HG02852 (cell line): Measurements from ENCODE around the gene DOLK.

Source experiments
- ATAC-seq: cut with Tn5 transposase; IDR thresholded peaks from one replicate; pipeline ENCODE4 v1.9.1; 2021; ENCODE audit warnings: mild to moderate bottlenecking, moderate library complexity; ENCODE audit not compliant: unreplicated experiment

The DOLK gene

DNA sequence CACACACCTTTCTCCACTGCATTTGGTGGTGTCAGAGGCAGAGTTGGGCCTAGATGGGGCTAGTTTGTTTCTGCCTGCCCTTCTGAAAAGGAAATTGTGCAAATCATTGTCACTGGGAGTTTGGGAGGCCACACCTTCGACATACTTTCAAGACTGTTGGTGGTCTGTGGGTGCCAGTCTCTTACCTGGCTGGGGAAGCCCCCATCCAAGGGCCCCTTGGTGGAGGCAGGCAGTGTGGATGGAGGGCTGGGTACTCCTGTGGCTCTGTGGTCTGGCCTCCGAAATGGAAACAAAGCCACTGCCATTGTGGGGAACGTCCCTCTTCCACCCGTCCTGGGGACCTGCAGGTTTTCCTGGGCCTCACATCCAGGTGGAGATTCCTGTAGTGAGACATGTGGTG lies 37.5 kb downstream of the DOLK start:
- no peak for ATAC-seq

GRCh38 chr9:128908372-128908771 lies 39.0 kb downstream of the DOLK start:
- ATAC-seq, result no peak

GRCh38 chr9:128906741-128907140 lies 40.7 kb downstream of the DOLK start:
- no peak for ATAC-seq

DNA sequence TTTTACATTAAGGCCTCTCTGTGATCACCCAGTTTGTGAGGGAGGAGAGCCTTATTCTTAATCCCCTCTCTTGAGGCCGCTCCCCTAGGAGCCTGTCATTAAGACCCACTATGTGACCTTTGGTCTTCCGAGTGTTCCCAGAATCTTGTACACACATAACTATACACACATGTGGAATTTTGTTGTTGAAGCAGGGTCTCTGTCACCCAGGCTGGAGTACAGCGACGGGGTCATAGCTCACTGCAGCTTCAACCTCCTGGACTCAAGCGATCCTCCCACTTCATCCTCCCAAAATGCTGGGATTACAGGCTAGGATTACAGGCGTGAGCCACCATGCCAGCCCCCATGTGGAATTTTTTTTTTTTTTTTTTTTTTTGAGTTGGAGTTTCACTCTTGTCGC lies 41.4 kb downstream of the DOLK start:
- ATAC-seq, result no peak

GRCh38 chr9:128903871-128904620 lies 43.4 kb downstream of the DOLK start:
- ATAC-seq, result no peak

DNA sequence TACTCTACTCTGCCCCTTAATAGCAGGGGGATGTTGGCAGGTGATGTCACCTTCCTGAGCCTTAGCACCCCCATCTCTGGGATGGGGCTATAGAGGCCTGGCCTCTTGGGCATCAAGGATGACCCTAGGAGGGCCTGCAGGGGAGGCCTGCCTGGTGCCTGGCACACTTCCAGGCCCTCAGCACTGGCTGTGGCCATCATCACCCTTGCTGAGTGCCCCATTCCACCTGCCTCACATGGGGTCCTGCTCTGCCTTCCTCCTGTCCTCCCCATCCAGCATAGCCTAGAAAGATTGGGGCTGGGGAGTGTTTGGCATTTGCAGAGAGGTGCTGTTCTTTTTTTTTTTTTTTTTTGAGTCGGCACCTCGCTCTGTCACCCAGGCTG lies 44.3 kb downstream of the DOLK start:
- ATAC-seq, result no peak

- ATAC-seq, result peak; percentile 73
These were observed 44.9 kb downstream of the DOLK start for GRCh38 chr9:128902351-128903078.

GRCh38 chr9:128901822-128902221 lies 45.6 kb downstream of the DOLK start:
- no peak for ATAC-seq

DNA sequence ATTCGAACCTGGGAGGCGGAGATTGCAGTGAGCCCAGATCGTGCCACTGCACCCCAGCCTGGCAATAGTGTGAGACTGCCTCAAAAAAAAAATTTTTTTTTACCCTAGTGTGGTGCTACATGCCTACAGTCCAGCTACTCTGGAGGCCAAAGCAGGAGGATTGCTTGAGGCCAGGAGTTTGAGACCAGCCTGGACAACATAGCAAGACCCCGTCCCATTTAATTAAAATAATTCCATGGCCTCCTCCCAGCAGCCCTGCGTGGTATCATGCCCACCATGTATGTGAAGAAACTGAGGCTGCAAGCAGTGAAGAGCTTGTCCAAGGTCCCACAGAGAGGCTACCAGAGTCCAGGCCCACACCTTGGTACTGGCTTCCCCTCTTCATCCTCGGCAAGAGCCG lies 46.0 kb downstream of the DOLK start:
- no peak for ATAC-seq

GRCh38 chr9:128899566-128900322 lies 47.7 kb downstream of the DOLK start:
- ATAC-seq, result no peak

DNA sequence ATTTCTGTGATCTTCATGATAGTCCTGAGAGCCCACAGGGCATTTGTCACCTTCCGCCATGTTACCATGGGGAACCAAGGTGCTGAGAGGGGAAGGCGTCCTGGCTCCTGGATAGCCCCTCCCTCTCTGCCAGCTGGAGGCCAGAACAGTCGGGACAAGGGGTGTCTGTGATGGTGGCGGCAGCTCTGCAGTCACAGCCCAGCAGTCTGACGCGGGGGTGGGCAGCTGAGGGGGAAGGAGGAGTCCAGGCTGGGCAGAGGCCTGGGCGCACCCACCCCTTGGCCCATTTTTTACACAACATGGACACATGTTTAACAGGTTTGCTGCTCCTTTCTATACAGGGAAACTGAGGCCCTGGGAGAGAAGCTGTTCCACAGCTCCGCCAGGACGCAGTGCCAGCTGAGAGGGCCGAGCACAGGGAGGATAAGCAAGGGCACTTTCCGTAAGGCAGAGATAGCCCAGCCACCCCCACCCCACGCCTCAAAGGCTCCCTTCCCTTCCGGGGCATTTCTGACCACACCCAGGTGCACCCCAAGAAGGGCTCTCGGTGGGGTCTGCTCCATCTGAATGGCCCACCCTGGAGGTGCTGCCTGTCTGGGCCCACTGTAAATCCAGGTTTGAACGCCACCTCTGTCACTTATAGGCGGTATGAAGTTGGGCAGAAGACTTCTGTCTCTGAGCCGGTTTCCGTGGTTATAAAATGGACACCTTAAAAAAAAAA lies 48.4 kb downstream of the DOLK start:
- ATAC-seq, result no peak

DNA sequence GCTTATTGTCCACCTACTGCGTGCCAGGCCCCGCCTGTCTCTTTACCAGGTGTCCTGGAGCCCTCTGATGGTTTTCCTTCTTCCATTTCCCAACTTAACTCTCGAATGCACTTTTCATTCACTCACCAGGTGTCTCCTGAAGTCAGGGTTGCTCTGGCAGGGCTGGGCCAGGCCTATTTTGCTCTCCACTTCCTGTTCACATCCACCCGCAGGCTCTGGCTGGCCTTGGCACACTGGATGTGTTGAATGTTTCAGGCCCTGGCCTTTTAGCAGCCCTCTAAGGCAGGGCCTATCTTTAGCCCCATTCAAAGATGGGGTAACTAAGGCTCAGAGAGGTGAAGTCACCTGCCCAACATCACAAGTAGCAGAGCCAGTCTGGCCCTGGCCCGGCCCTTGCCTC lies 49.0 kb downstream of the DOLK start:
- no peak for ATAC-seq

- no peak for ATAC-seq
These were observed 51.8 kb downstream of the DOLK start for GRCh38 chr9:128895556-128895955.
